ENCODE measurements around the gene ABI2. TPM values are rescaled to one million over a fixed set of nuclear protein-coding genes. Genes with fewer than 3 reads are reported as not detected.

ABI2 gene
- total RNA-seq, 4 donors from 2014 or later, result 6.2 to 17.0 (median 12.9) TPM

DNA sequence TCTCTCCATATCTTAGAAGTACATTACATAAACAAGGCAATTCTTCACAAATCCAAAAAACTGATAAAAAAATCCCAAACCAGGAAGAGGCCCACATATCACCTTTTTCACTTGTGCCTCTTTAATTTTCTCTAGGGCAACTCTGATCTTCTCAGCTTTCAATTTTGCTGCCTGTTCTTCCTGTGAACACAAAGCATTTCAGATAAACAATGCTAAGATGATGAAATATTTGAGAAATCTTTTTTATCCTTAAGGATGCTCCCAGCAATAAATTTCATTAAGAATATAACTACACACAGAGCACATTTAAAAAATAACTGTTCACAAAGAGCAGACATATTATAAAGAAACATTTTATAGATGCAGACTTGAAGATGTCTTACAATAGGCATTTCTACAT lies 133.6 kb downstream of the ABI2 start:
- Histone ChIP-seq H3K4me3 (no peak overlapping the region), H3K9me3 (no peaks in the 10 kb centered on the region), H3K27ac (no peak overlapping the region), H3K27me3 (no peaks in the 10 kb centered on the region), H3K36me3 (peaks cover 0 to 41% of the 10 kb centered on the region in 2 donors), H3K4me1 (no peaks in the 10 kb centered on the region)
- TF ChIP-seq POLR2A (IDR thresholded peaks at IDR 0.05), result no peak
- TF ChIP-seq, protein P1, sequence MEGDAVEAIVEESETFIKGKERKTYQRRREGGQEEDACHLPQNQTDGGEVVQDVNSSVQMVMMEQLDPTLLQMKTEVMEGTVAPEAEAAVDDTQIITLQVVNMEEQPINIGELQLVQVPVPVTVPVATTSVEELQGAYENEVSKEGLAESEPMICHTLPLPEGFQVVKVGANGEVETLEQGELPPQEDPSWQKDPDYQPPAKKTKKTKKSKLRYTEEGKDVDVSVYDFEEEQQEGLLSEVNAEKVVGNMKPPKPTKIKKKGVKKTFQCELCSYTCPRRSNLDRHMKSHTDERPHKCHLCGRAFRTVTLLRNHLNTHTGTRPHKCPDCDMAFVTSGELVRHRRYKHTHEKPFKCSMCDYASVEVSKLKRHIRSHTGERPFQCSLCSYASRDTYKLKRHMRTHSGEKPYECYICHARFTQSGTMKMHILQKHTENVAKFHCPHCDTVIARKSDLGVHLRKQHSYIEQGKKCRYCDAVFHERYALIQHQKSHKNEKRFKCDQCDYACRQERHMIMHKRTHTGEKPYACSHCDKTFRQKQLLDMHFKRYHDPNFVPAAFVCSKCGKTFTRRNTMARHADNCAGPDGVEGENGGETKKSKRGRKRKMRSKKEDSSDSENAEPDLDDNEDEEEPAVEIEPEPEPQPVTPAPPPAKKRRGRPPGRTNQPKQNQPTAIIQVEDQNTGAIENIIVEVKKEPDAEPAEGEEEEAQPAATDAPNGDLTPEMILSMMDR (IDR thresholded peaks at IDR 0.05 in 4 of 5, conservative IDR thresholded peaks at IDR 0.05 in 1 of 5), result no peak
- no peak for DNase-seq
- in situ Hi-C loops (cut with MboI; ENCODE audit: low sequenced_read_pairs in 4 of 4) (no loop called here), intact Hi-C loops (cut with DNase I; ENCODE audit: low total_unique reads) (no loop called here)
- ATAC-seq, result no peak

GRCh38 chr2:203462308-203462707 lies 134.1 kb downstream of the ABI2 start:
- H3K27ac ChIP-seq, result no peak overlapping the region
- ATAC-seq (no peak), DNase-seq (no peak)
- H3K36me3 ChIP-seq, result peaks cover 0 to 39% of the 10 kb centered on the region in 2 donors
- no peak for TF ChIP-seq POLR2A (IDR thresholded peaks at IDR 0.05)
- TF ChIP-seq, protein P1 (IDR thresholded peaks at IDR 0.05 in 4 of 5, conservative IDR thresholded peaks at IDR 0.05 in 1 of 5), result no peak
- intact Hi-C loops (cut with DNase I; ENCODE audit: low total_unique reads) (no loop called here), in situ Hi-C loops (cut with MboI; ENCODE audit: low sequenced_read_pairs in 4 of 4) (no loop called here)
- H3K4me1 ChIP-seq, result no peaks in the 10 kb centered on the region
- H3K27me3 ChIP-seq, result no peaks in the 10 kb centered on the region
- no peaks in the 10 kb centered on the region for H3K9me3 ChIP-seq
- no peak overlapping the region for H3K4me3 ChIP-seq

- Histone ChIP-seq H3K4me1 (no peaks in the 10 kb centered on the region), H3K9me3 (no peaks in the 10 kb centered on the region), H3K36me3 (peaks cover 0 to 31% of the 10 kb centered on the region in 2 donors), H3K27me3 (no peaks in the 10 kb centered on the region), H3K4me3 (no peak overlapping the region), H3K27ac (no peak overlapping the region)
- TF ChIP-seq POLR2A (IDR thresholded peaks at IDR 0.05), result no peak
- intact Hi-C loops (cut with DNase I; ENCODE audit: low total_unique reads) (no loop called here), in situ Hi-C loops (cut with MboI; ENCODE audit: low sequenced_read_pairs in 4 of 4) (no loop called here)
- ATAC-seq (no peak), DNase-seq (no peak)
These were observed 135.1 kb downstream of the ABI2 start for GRCh38 chr2:203463266-203463678.

- TF ChIP-seq POLR2A (IDR thresholded peaks at IDR 0.05), result no peak
- TF ChIP-seq, protein P1 (IDR thresholded peaks at IDR 0.05 in 4 of 5, conservative IDR thresholded peaks at IDR 0.05 in 1 of 5), result no peak
- DNase-seq (no peak), ATAC-seq (no peak)
- no peaks in the 10 kb centered on the region for H3K4me1 ChIP-seq
- H3K27me3 ChIP-seq, result no peaks in the 10 kb centered on the region
- H3K4me3 ChIP-seq, result no peak overlapping the region
- H3K27ac ChIP-seq, result no peak overlapping the region
- H3K36me3 ChIP-seq, result peaks cover 0 to 6% of the 10 kb centered on the region in 2 donors
- H3K9me3 ChIP-seq, result no peaks in the 10 kb centered on the region
- in situ Hi-C loops (cut with MboI; ENCODE audit: low sequenced_read_pairs in 4 of 4), result no loop called here
- intact Hi-C loops (cut with DNase I; ENCODE audit: low total_unique reads), result no loop called here
These were observed 141.4 kb downstream of the ABI2 start for GRCh38 chr2:203469546-203469945.

DNA sequence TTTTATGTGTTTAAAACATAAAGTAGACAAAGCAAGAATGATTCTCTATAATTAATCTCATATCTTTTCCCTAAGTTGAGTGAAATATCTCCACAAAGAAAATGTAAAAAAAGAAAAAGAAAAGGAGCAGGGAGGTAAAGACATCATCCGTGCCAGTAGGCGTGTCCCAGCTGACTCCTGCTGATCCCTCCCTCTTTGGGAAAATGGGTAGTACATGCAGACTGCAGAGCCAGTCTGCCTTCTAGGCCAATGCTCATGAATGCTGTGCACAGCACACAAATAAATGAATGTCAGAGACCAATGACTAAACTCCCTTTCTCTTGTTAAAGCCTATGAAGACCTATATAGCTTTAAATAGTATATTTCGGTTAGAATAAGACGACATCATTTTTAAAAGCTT lies 142.2 kb downstream of the ABI2 start:
- Histone ChIP-seq H3K4me3 (no peak overlapping the region), H3K27me3 (no peaks in the 10 kb centered on the region), H3K4me1 (no peaks in the 10 kb centered on the region), H3K27ac (no peak overlapping the region), H3K36me3 (peaks cover 0 to 1% of the 10 kb centered on the region in 2 donors), H3K9me3 (no peaks in the 10 kb centered on the region)
- ATAC-seq, result no peak
- intact Hi-C loops (cut with DNase I; ENCODE audit: low total_unique reads), result no loop called here
- TF ChIP-seq, protein P1 (IDR thresholded peaks at IDR 0.05 in 4 of 5, conservative IDR thresholded peaks at IDR 0.05 in 1 of 5), result no peak
- no peak for TF ChIP-seq POLR2A (IDR thresholded peaks at IDR 0.05)
- no peak for DNase-seq
- in situ Hi-C loops (cut with MboI; ENCODE audit: low sequenced_read_pairs in 4 of 4), result no loop called here

Measured in gastrocnemius medialis (tissue), 4 donors.